GM23338 (cell line): ENCODE data around the gene ZPLD1. TPM values are rescaled to one million over a fixed set of nuclear protein-coding genes. Genes with fewer than 3 reads are reported as not detected.
A peak's percentile ranks its signal among the peaks of the same experiment; 100 is the strongest.

Experiments used
- ATAC-seq: fragments of 200-7000 bp; cut with Tn5 transposase; 3 replicates; pipeline ENCODE4 v1.9.1; 2020
- DNase-seq: peaks from one replicate; pipeline ENCODE4 v3.0.0-alpha.2; 2015; ENCODE audit warnings: low spot score
- H2AFZ ChIP-seq: fragments of 200-600 bp; sonication (generic); 2 replicates; pipeline ENCODE4 v1.8.0; 2016; ENCODE audit warnings: antibody characterized with exemption, mild to moderate bottlenecking, moderate library complexity
- H3F3A ChIP-seq: fragments of 200-600 bp; sonication (generic); replicated peaks from 2 replicates; pipeline ENCODE4 v1.8.0; 2017; ENCODE audit warnings: antibody characterized with exemption, mixed run types, low read depth
- H3K27ac ChIP-seq: fragments of 200-600 bp; sonication (generic); 2 replicates; pipeline ENCODE4 v1.6.1; 2016; ENCODE audit warnings: low read depth
- H3K27me3 ChIP-seq: fragments of 200-600 bp; sonication (generic); 2 replicates; pipeline ENCODE4 v1.8.0; 2016; ENCODE audit warnings: mild to moderate bottlenecking, mixed run types, moderate library complexity; ENCODE audit not compliant: insufficient read depth
- H3K36me3 ChIP-seq: fragments of 200-600 bp; sonication (generic); 2 replicates; pipeline ENCODE4 v1.8.0; 2016; ENCODE audit warnings: mild to moderate bottlenecking; ENCODE audit not compliant: insufficient read depth
- H3K4me1 ChIP-seq: fragments of 200-600 bp; sonication (generic); 2 replicates; pipeline ENCODE4 v1.8.0; 2016; ENCODE audit warnings: mild to moderate bottlenecking, moderate library complexity; ENCODE audit not compliant: insufficient read depth
- H3K4me2 ChIP-seq: fragments of 200-600 bp; sonication (generic); 2 replicates; pipeline ENCODE4 v1.7.1; 2017; ENCODE audit warnings: mixed run types
- H3K4me3 ChIP-seq: fragments of 200-600 bp; sonication (generic); 2 replicates; pipeline ENCODE4 v1.6.1; 2016; ENCODE audit warnings: mixed run types
- H3K79me2 ChIP-seq: fragments of 200-600 bp; sonication (generic); replicated peaks from 2 replicates; pipeline ENCODE4 v1.8.0; 2017; ENCODE audit warnings: mild to moderate bottlenecking; ENCODE audit not compliant: insufficient read depth
- H3K9me2 ChIP-seq: fragments of 200-600 bp; sonication (generic); 2 replicates; pipeline ENCODE4 v1.8.0; 2017; ENCODE audit not compliant: insufficient read depth
- H4K20me1 ChIP-seq: fragments of 200-600 bp; sonication (generic); replicated peaks from 2 replicates; pipeline ENCODE4 v1.8.0; 2017; ENCODE audit warnings: mild to moderate bottlenecking; ENCODE audit not compliant: insufficient read depth
- H3K27ac Mint-ChIP-seq: 2 replicates; pipeline ENCODE4 v1.8.0; 2020; ENCODE audit warnings: inconsistent platforms, mild to moderate bottlenecking, moderate library complexity, mixed read lengths
- H3K27me3 Mint-ChIP-seq: 3 replicates; pipeline ENCODE4 v1.8.0; 2022; ENCODE audit warnings: low read depth, mild to moderate bottlenecking, moderate library complexity, mixed read lengths, inconsistent platforms; ENCODE audit not compliant: insufficient read depth, poor library complexity
- H3K36me3 Mint-ChIP-seq: 3 replicates; pipeline ENCODE4 v1.8.0; 2021; ENCODE audit warnings: low read depth, mild to moderate bottlenecking, inconsistent platforms, moderate library complexity, mixed read lengths
- H3K4me1 Mint-ChIP-seq: 3 replicates; pipeline ENCODE4 v1.8.0; 2020; ENCODE audit warnings: mild to moderate bottlenecking, inconsistent platforms, mixed read lengths
- H3K4me3 Mint-ChIP-seq: 3 replicates; pipeline ENCODE4 v1.8.0; 2021; ENCODE audit warnings: moderate library complexity, mild to moderate bottlenecking, inconsistent platforms, mixed read lengths
- H3K9me3 Mint-ChIP-seq: 3 replicates; pipeline ENCODE4 v1.8.0; 2020; ENCODE audit warnings: moderate library complexity, mild to moderate bottlenecking, inconsistent platforms, mixed read lengths
- CREB1 ChIP-seq: fragments of 250-450 bp; sonication (Bioruptor Pico); IDR thresholded peaks from 2 replicates; pipeline ENCODE4 v1.5.0; 2020; ENCODE audit warnings: low read depth, mild to moderate bottlenecking, moderate library complexity
- CTCF ChIP-seq, 2 experiments: fragments of 200-600 bp in 1 of 2; sonication (generic) in 1 of 2; conservative IDR thresholded peaks; 2 replicates each; pipeline versions ENCODE4 v1.5.1 to v1.6.1; 2016 to 2017; ENCODE audit warnings: antibody characterized with exemption in 2 of 2, low read depth in 2 of 2, mild to moderate bottlenecking in 2 of 2, moderate library complexity in 1 of 2
- ETS1 ChIP-seq: IDR thresholded peaks from 2 replicates; pipeline ENCODE4 v1.6.1; 2016; ENCODE audit warnings: antibody characterized with exemption
- EZH2 ChIP-seq: fragments of 200-600 bp; sonication (generic); IDR thresholded peaks from one replicate; pipeline ENCODE4 v1.8.0; 2017; ENCODE audit warnings: antibody characterized with exemption, mild to moderate bottlenecking, low read depth; ENCODE audit not compliant: unreplicated experiment
- POLR2AphosphoS5 ChIP-seq: IDR thresholded peaks from 2 replicates; pipeline ENCODE4 v1.6.1; 2016; ENCODE audit warnings: antibody characterized with exemption, low read depth
- STAT1 ChIP-seq: IDR thresholded peaks from one replicate; pipeline ENCODE4 v1.6.1; 2016; ENCODE audit warnings: antibody characterized with exemption; ENCODE audit not compliant: unreplicated experiment
- ZNF114 ChIP-seq: fragments of 250-450 bp; sonication (Bioruptor Pico); IDR thresholded peaks from 2 replicates; pipeline ENCODE4 v1.5.0; 2020; ENCODE audit warnings: mild to moderate bottlenecking, moderate library complexity
- ZNF462 ChIP-seq: fragments of 250-450 bp; sonication (Bioruptor Pico); IDR thresholded peaks from 2 replicates; pipeline ENCODE4 v1.5.0; 2020; ENCODE audit warnings: mild to moderate bottlenecking, moderate library complexity
- polyA plus RNA-seq: library from polyadenylated mRNA; unstranded; fragments of >200 nt; fragmentation: Nextera tagmentation; extraction: Ambion mirVana; gene quantifications from 2 replicates; pipeline ENCODE4 v1.2.1, GENCODE V29; 2016
- total RNA-seq: library from RNA; depleted of rRNA; stranded (reverse); fragments of >200 nt; shearing (Covaris generic); gene quantifications from 2 replicates; pipeline ENCODE4 v1.2.3, GENCODE V29; 2014

Gene ZPLD1
- total and polyA plus RNA-seq, 2 experiments from 2014 or later: not detected

GRCh38 chr3:102457644-102458043 is 22.8 kb downstream of the ZPLD1 start (continued):
- TF ChIP-seq ZNF462: no peak
- TF ChIP-seq POLR2AphosphoS5: no peak
- TF ChIP-seq CTCF (conservative IDR thresholded peaks at IDR 0.05; ENCODE audit: low read depth in 2 of 2): no peak
- TF ChIP-seq EZH2: no peak
- no peak for TF ChIP-seq ZNF114 (CRISPR knock-in tag)

GRCh38 chr3:102460579-102460978 is 25.8 kb downstream of the ZPLD1 start:
- Histone ChIP-seq H2AFZ (no peak overlapping the region), H3K4me1 (no peaks in the 10 kb centered on the region), H3K4me2 (no peak overlapping the region), H3K4me3 (no peak overlapping the region), H3K36me3 (no peaks in the 10 kb centered on the region), H3K27me3 (no peaks in the 10 kb centered on the region), H3K27ac (no peak overlapping the region), H3F3A (no peaks in the 10 kb centered on the region), H3K9me2 (no peaks in the 10 kb centered on the region), H4K20me1 (no peaks in the 10 kb centered on the region), H3K79me2 (no peaks in the 10 kb centered on the region)
- Mint-ChIP-seq H3K27me3 (no peaks in the 10 kb centered on the region), H3K4me3 (no peak overlapping the region), H3K27ac (peak overlapping the region; percentile 22; the same call in 1 of the 2 replicates), H3K36me3 (no peaks in the 10 kb centered on the region), H3K4me1 (no peaks in the 10 kb centered on the region), H3K9me3 (no peaks in the 10 kb centered on the region)
- no peak for ATAC-seq
- DNase-seq: no peak
- no peak for TF ChIP-seq POLR2AphosphoS5
- no peak for TF ChIP-seq STAT1
- TF ChIP-seq ETS1: no peak
- no peak for TF ChIP-seq CTCF (conservative IDR thresholded peaks at IDR 0.05; ENCODE audit: low read depth in 2 of 2)
- TF ChIP-seq CREB1: no peak
- TF ChIP-seq EZH2: no peak
